Neural progenitor cell (in vitro differentiated cells): ENCODE data around the gene CYP11A1. TPM values are rescaled to one million over a fixed set of nuclear protein-coding genes. Genes with fewer than 3 reads are reported as not detected.

Source experiments
- DNase-seq: peaks from one replicate; pipeline ENCODE4 v3.0.0-alpha.2; 2016; ENCODE audit warnings: low spot score
- H2AFZ ChIP-seq: fragments of 200-600 bp; sonication (generic); replicated peaks from 2 replicates; pipeline ENCODE4 v1.6.1; 2016; ENCODE audit warnings: antibody characterized with exemption
- H3F3A ChIP-seq: fragments of 200-600 bp; sonication (generic); 2 replicates; pipeline ENCODE4 v1.6.1; 2016; ENCODE audit warnings: antibody characterized with exemption, low read depth
- H3K27ac ChIP-seq: fragments of 200-600 bp; sonication (generic); 2 replicates; pipeline ENCODE4 v1.5.1; 2016; ENCODE audit warnings: mild to moderate bottlenecking
- H3K27me3 ChIP-seq: fragments of 200-600 bp; sonication (generic); 2 replicates; pipeline ENCODE4 v1.6.1; 2016; ENCODE audit warnings: mild to moderate bottlenecking, moderate library complexity
- H3K36me3 ChIP-seq: fragments of 200-600 bp; sonication (generic); 2 replicates; pipeline ENCODE4 v1.5.1; 2016
- H3K4me1 ChIP-seq: fragments of 200-600 bp; sonication (generic); 2 replicates; pipeline ENCODE4 v1.6.1; 2016; ENCODE audit warnings: mixed run types
- H3K4me2 ChIP-seq: fragments of 200-600 bp; sonication (generic); 2 replicates; pipeline ENCODE4 v1.6.1; 2016
- H3K4me3 ChIP-seq: fragments of 200-600 bp; sonication (generic); 2 replicates; pipeline ENCODE4 v1.5.1; 2016
- H3K79me2 ChIP-seq: fragments of 200-600 bp; sonication (generic); 2 replicates; pipeline ENCODE4 v1.6.1; 2016; ENCODE audit warnings: low read depth
- H3K9ac ChIP-seq: fragments of 200-600 bp; sonication (generic); 2 replicates; pipeline ENCODE4 v1.6.1; 2016
- H3K9me3 ChIP-seq: fragments of 200-600 bp; sonication (generic); 2 replicates; pipeline ENCODE4 v1.5.1; 2016; ENCODE audit warnings: low read depth
- H4K20me1 ChIP-seq: fragments of 200-600 bp; sonication (generic); 2 replicates; pipeline ENCODE4 v1.6.1; 2016; ENCODE audit warnings: low read depth
- H3K27ac Mint-ChIP-seq: 3 replicates; pipeline ENCODE4 v1.8.0; 2021; ENCODE audit warnings: mixed read lengths
- H3K27me3 Mint-ChIP-seq: 2 replicates; pipeline ENCODE4 v1.8.0; 2022; ENCODE audit warnings: low read depth, mild to moderate bottlenecking, inconsistent platforms, moderate library complexity, mixed read lengths; ENCODE audit not compliant: insufficient read depth
- H3K36me3 Mint-ChIP-seq: 3 replicates; pipeline ENCODE4 v1.8.0; 2021; ENCODE audit warnings: mixed read lengths
- H3K4me1 Mint-ChIP-seq: 3 replicates; pipeline ENCODE4 v1.8.0; 2021; ENCODE audit warnings: mixed read lengths
- H3K4me3 Mint-ChIP-seq: 3 replicates; pipeline ENCODE4 v1.8.0; 2021; ENCODE audit warnings: mild to moderate bottlenecking, moderate library complexity, mixed read lengths
- H3K9me3 Mint-ChIP-seq: 3 replicates; pipeline ENCODE4 v1.8.0; 2020; ENCODE audit warnings: mixed read lengths
- CTCF ChIP-seq: fragments of 200-600 bp; sonication (generic); IDR thresholded peaks from 2 replicates; pipeline ENCODE4 v1.5.1; 2017; ENCODE audit warnings: antibody characterized with exemption, mild to moderate bottlenecking
- EZH2 ChIP-seq: fragments of 200-600 bp; sonication (generic); IDR thresholded peaks from 2 replicates; pipeline ENCODE4 v1.6.1; 2017; ENCODE audit warnings: antibody characterized with exemption, mild to moderate bottlenecking, moderate library complexity
- EZH2phosphoT487 ChIP-seq: fragments of 200-600 bp; sonication (generic); IDR thresholded peaks from 2 replicates; pipeline ENCODE4 v1.6.1; 2017; ENCODE audit warnings: antibody characterized with exemption
- total RNA-seq: library from RNA; depleted of rRNA; stranded (reverse); fragments of >200 nt; gene quantifications from 2 replicates; pipeline ENCODE4 v1.2.3, GENCODE V29; 2015; ENCODE audit warnings: low replicate concordance

The CYP11A1 gene
- total RNA-seq, 1 donor from 2014 or later, result 0.99 TPM

GRCh38 chr15:74350295-74351275 is 16.9 kb downstream of the CYP11A1 start:
- Histone ChIP-seq H2AFZ (peak overlapping the region; percentile 42), H3K27me3 (no peaks in the 10 kb centered on the region), H3K9ac (no peak overlapping the region), H3K4me3 (no peak overlapping the region), H3K36me3 (no peaks in the 10 kb centered on the region), H3K4me2 (no peak overlapping the region), H4K20me1 (no peaks in the 10 kb centered on the region), H3F3A (no peaks in the 10 kb centered on the region), H3K4me1 (no peaks in the 10 kb centered on the region), H3K79me2 (no peaks in the 10 kb centered on the region), H3K27ac (no peak overlapping the region), H3K9me3 (peaks cover 5% of the 10 kb centered on the region)
- Mint-ChIP-seq H3K9me3 (peaks cover 17% of the 10 kb centered on the region), H3K36me3 (no peaks in the 10 kb centered on the region), H3K4me3 (no peak overlapping the region), H3K27ac (no peak overlapping the region), H3K27me3 (peaks cover 5% of the 10 kb centered on the region), H3K4me1 (peaks cover 16% of the 10 kb centered on the region)
- no peak for TF ChIP-seq EZH2
- no peak for TF ChIP-seq EZH2phosphoT487
- TF ChIP-seq CTCF, result no peak
- no peak for DNase-seq

GRCh38 chr15:74349241-74349778 is 18.1 kb downstream of the CYP11A1 start:
- Histone ChIP-seq H3F3A (no peaks in the 10 kb centered on the region), H3K79me2 (no peaks in the 10 kb centered on the region), H3K9ac (no peak overlapping the region), H3K27ac (no peak overlapping the region), H3K27me3 (no peaks in the 10 kb centered on the region), H3K4me3 (no peak overlapping the region), H3K4me1 (no peaks in the 10 kb centered on the region), H3K9me3 (peaks cover 5% of the 10 kb centered on the region), H2AFZ (no peak overlapping the region), H4K20me1 (no peaks in the 10 kb centered on the region), H3K4me2 (no peak overlapping the region), H3K36me3 (no peaks in the 10 kb centered on the region)
- no peak overlapping the region for H3K27ac Mint-ChIP-seq
- H3K4me3 Mint-ChIP-seq, result no peak overlapping the region
- peaks cover 5% of the 10 kb centered on the region for H3K27me3 Mint-ChIP-seq
- DNase-seq, result no peak
- peaks cover 19% of the 10 kb centered on the region for H3K4me1 Mint-ChIP-seq
- TF ChIP-seq EZH2 (no peak), EZH2phosphoT487 (no peak), CTCF (no peak)
- no peaks in the 10 kb centered on the region for H3K36me3 Mint-ChIP-seq
- H3K9me3 Mint-ChIP-seq, result peaks cover 8% of the 10 kb centered on the region

GRCh38 chr15:74347757-74348250 is 19.6 kb downstream of the CYP11A1 start:
- H2AFZ ChIP-seq, result no peak overlapping the region
- Mint-ChIP-seq H3K27me3 (peaks cover 5% of the 10 kb centered on the region), H3K4me3 (no peak overlapping the region), H3K4me1 (peaks cover 19% of the 10 kb centered on the region), H3K36me3 (no peaks in the 10 kb centered on the region), H3K9me3 (peaks cover 3% of the 10 kb centered on the region), H3K27ac (no peak overlapping the region)
- H3K4me2 ChIP-seq, result no peak overlapping the region
- DNase-seq, result no peak
- H3K4me1 ChIP-seq, result no peaks in the 10 kb centered on the region
- H3K79me2 ChIP-seq, result no peaks in the 10 kb centered on the region
- H4K20me1 ChIP-seq, result no peaks in the 10 kb centered on the region
- H3K27me3 ChIP-seq, result no peaks in the 10 kb centered on the region
- H3K36me3 ChIP-seq, result no peaks in the 10 kb centered on the region
- H3K9ac ChIP-seq, result no peak overlapping the region
- H3K9me3 ChIP-seq, result no peaks in the 10 kb centered on the region
- H3F3A ChIP-seq, result no peaks in the 10 kb centered on the region
- no peak overlapping the region for H3K27ac ChIP-seq
- TF ChIP-seq EZH2, result no peak
- no peak for TF ChIP-seq EZH2phosphoT487
- TF ChIP-seq CTCF, result no peak
- no peak overlapping the region for H3K4me3 ChIP-seq
